ENCODE data around the gene CDK18.

DNA sequence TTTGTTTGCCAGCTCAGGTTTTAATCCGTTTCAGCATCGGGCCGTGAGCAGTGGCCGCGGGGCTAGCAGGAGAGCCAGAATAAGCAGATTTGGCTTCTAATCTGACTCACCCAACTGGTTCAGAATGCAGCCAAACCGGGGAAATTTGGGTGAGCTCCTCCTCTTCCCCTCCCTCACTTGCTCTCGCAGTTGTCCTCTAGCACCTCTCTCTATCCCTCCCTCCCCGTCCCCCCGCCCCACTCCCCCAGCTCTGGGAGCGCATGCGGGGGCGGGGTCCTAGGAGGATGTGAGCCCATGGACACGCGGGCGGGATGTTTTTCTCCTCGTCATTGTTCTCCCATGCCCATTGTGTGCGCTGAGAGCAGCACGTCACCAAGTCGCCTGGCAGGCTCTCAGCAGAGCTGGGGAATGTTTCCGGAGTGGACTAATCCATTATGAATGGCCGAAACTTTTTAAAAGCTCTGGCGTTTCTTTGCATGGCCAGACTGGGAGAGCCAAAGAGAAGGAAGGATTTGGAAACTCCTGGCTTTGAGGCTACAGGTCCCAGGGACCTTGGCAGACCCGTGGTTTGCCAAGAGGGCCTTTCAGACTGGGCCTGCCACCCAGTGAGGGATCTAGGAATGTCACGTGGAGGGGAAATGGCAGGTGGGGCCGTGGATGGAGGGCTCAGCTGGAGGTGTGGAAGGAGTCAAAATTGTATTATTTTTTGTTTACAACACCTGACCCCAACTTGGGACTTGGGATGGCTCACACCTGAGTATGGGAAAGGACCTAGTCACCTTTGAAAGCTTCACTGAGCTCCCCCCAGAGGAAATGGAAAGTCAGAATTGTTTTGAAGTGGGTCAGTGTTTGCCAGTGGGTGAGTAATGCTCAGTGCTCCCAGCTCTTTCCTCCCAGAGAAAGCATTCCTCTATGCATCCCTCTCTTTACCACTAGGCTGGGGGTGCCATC lies 39.2 kb downstream of the CDK18 start:
- TF ChIP-seq, protein P1, sequence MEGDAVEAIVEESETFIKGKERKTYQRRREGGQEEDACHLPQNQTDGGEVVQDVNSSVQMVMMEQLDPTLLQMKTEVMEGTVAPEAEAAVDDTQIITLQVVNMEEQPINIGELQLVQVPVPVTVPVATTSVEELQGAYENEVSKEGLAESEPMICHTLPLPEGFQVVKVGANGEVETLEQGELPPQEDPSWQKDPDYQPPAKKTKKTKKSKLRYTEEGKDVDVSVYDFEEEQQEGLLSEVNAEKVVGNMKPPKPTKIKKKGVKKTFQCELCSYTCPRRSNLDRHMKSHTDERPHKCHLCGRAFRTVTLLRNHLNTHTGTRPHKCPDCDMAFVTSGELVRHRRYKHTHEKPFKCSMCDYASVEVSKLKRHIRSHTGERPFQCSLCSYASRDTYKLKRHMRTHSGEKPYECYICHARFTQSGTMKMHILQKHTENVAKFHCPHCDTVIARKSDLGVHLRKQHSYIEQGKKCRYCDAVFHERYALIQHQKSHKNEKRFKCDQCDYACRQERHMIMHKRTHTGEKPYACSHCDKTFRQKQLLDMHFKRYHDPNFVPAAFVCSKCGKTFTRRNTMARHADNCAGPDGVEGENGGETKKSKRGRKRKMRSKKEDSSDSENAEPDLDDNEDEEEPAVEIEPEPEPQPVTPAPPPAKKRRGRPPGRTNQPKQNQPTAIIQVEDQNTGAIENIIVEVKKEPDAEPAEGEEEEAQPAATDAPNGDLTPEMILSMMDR (IDR thresholded peaks at IDR 0.05; ENCODE audit: low read depth, low read length, missing input control), result no peak
- no peak for TF ChIP-seq TAF1 (conservative IDR thresholded peaks at IDR 0.05)
